Keratinocyte (primary cell): ENCODE data around the gene AKR1C1. TPM values are rescaled to one million over a fixed set of nuclear protein-coding genes. Genes with fewer than 3 reads are reported as not detected.
"Not testable (repeated sequence)": the region's sequence is repeated elsewhere in the genome, so short reads cannot be mapped to it uniquely, and the experiment has no call there.

Experiments
- DNase-seq: peaks from one replicate; pipeline ENCODE4 v3.0.0-alpha.2; 2011; ENCODE audit warnings: low read depth, missing footprints, low spot score
- FAIRE-seq: peaks from 2 replicates; lab custom pipeline; 2011; peaks lifted over from hg19 to GRCh38; lab: Jason Lieb, UNC
- H2AFZ ChIP-seq: 2 replicates; pipeline ENCODE4 v1.6.0; 2012; ENCODE audit warnings: low read length, control low read depth, inconsistent platforms; ENCODE audit not compliant: control insufficient read depth
- H3K27ac ChIP-seq: 2 replicates; pipeline ENCODE4 v1.5.1; 2011; ENCODE audit warnings: low read length; ENCODE audit not compliant: control insufficient read depth, insufficient read depth
- H3K27me3 ChIP-seq: 3 replicates; pipeline ENCODE4 v1.6.0; 2011; ENCODE audit warnings: low read length; ENCODE audit not compliant: control insufficient read depth, insufficient read depth; ENCODE audit errors: extremely low read depth
- H3K36me3 ChIP-seq, 2 experiments: 2 replicates in 1 of 2; 3 replicates in 1 of 2; pipeline ENCODE4 v1.5.1; 2011; ENCODE audit warnings: low read length in 2 of 2, mild to moderate bottlenecking in 1 of 2; ENCODE audit not compliant: control insufficient read depth in 2 of 2, insufficient read depth in 2 of 2; ENCODE audit errors: extremely low read depth in 1 of 2
- H3K4me1 ChIP-seq: 3 replicates; pipeline ENCODE4 v1.5.1; 2011; ENCODE audit warnings: low read length; ENCODE audit not compliant: control insufficient read depth, insufficient read depth; ENCODE audit errors: extremely low read depth
- H3K4me2 ChIP-seq: 3 replicates; pipeline ENCODE4 v1.6.0; 2011; ENCODE audit warnings: low read depth, low read length; ENCODE audit not compliant: control insufficient read depth, insufficient read depth; ENCODE audit errors: extremely low read depth
- H3K4me3 ChIP-seq, 3 experiments: fragments of 200-600 bp in 1 of 3; sonication (generic) in 1 of 3; 2 replicates in 2 of 3; 3 replicates in 1 of 3; pipeline ENCODE4 v1.5.1; 2011 to 2016; ENCODE audit warnings: low read length in 3 of 3, mild to moderate bottlenecking in 3 of 3, control low read depth in 2 of 3, inconsistent platforms in 1 of 3, low read depth in 1 of 3, mixed read lengths in 1 of 3, mixed run types in 1 of 3, moderate library complexity in 1 of 3; ENCODE audit not compliant: control insufficient read depth in 2 of 3, insufficient read depth in 2 of 3; ENCODE audit errors: extremely low read depth in 1 of 3
- H3K79me2 ChIP-seq: 2 replicates; pipeline ENCODE4 v1.6.0; 2012; ENCODE audit warnings: low read length; ENCODE audit not compliant: control insufficient read depth, insufficient read depth
- H3K9ac ChIP-seq: 3 replicates; pipeline ENCODE4 v1.6.0; 2011; ENCODE audit warnings: low read length; ENCODE audit not compliant: control insufficient read depth, insufficient read depth; ENCODE audit errors: extremely low read depth
- H3K9me1 ChIP-seq: 3 replicates; pipeline ENCODE4 v1.6.0; 2011; ENCODE audit warnings: low read length; ENCODE audit not compliant: control insufficient read depth, insufficient read depth; ENCODE audit errors: extremely low read depth
- H3K9me3 ChIP-seq: 2 replicates; pipeline ENCODE4 v1.5.1; 2012; ENCODE audit warnings: low read depth, low read length; ENCODE audit not compliant: control insufficient read depth
- H4K20me1 ChIP-seq: 3 replicates; pipeline ENCODE4 v1.6.0; 2011; ENCODE audit warnings: low read length; ENCODE audit not compliant: control insufficient read depth, insufficient read depth; ENCODE audit errors: extremely low read depth
- CTCF ChIP-seq, 3 experiments: IDR thresholded peaks in 1 of 3; conservative IDR thresholded peaks in 1 of 3; optimal IDR thresholded peaks in 1 of 3; 2 replicates in 2 of 3; 3 replicates in 1 of 3; pipeline versions ENCODE3 to v1.5.1; 2011; ENCODE audit warnings: low read length in 3 of 3, mild to moderate bottlenecking in 3 of 3, moderate library complexity in 2 of 3, control low read depth in 1 of 3, inconsistent platforms in 1 of 3; ENCODE audit not compliant: insufficient read depth in 2 of 3; ENCODE audit errors: extremely low read depth in 1 of 3
- EZH2 ChIP-seq: IDR thresholded peaks from one replicate; pipeline ENCODE4 v1.6.1; 2012; ENCODE audit warnings: inconsistent platforms, mild to moderate bottlenecking, low read length, moderate library complexity
- dilution Hi-C: fragments of 300-500 bp; cut with MboI; formaldehyde crosslinking; loops from one replicate; pipeline ENCODE4 v1.7.0; 2020; ENCODE audit warnings: low sequenced_read_pairs; ENCODE audit not compliant: extremely low pct_ligation_motif_present
- polyA plus RNA-seq, 5 experiments: library from polyadenylated mRNA; depleted of rRNA in 3 of 5; stranded (reverse) in 3 of 5; stranded (forward) in 1 of 5; unstranded in 1 of 5; fragments of >200 nt; gene quantifications; 1 replicate in 1 of 5; 2 replicates in 3 of 5; 3 replicates in 1 of 5; pipeline versions ENCODE4 v1.2.1 to v1.2.3, GENCODE V29; 2011 to 2012; ENCODE audit warnings: missing spikeins in 2 of 5, low read depth in 1 of 5, low replicate concordance in 1 of 5

The AKR1C1 gene
- polyA plus RNA-seq, 1 donor (not counting 4 experiments of a cell fraction or from before 2014, with no cell fraction given): 28.1 TPM

GRCh38 chr10:4998671-4999070, 35.5 kb downstream of the AKR1C1 start:
- H3K27me3 ChIP-seq: no peaks in the 10 kb centered on the region
- no peaks in the 10 kb centered on the region for H4K20me1 ChIP-seq
- no peak overlapping the region for H3K9ac ChIP-seq
- H3K79me2 ChIP-seq: no peaks in the 10 kb centered on the region
- no peak for DNase-seq
- no peaks in the 10 kb centered on the region for H3K9me1 ChIP-seq
- TF ChIP-seq EZH2 (no peak), CTCF (optimal IDR thresholded peaks at IDR 0.05 in 1 of 3, IDR thresholded peaks at IDR 0.05 in 1 of 3, conservative IDR thresholded peaks at IDR 0.05 in 1 of 3; ENCODE audit: extremely low read depth in 1 of 3, insufficient read depth in 2 of 3, low read length in 3 of 3) (no peak)
- no peak for FAIRE-seq
- peaks cover 0 to 2% of the 10 kb centered on the region in 2 experiments for H3K36me3 ChIP-seq
- peaks cover 2% of the 10 kb centered on the region for H3K4me1 ChIP-seq
- H3K4me2 ChIP-seq: no peak overlapping the region
- H3K9me3 ChIP-seq: no peaks in the 10 kb centered on the region
- dilution Hi-C loops: no loop called here
- no peak overlapping the region for H3K27ac ChIP-seq
- no peak overlapping the region for H3K4me3 ChIP-seq
- H2AFZ ChIP-seq: no peak overlapping the region

- H3K79me2 ChIP-seq: no peaks in the 10 kb centered on the region
Measured at GRCh38 chr10:5002013-5002727, 39.0 kb downstream of the AKR1C1 start.

GRCh38 chr10:5003127-5004029, 40.2 kb downstream of the AKR1C1 start, which contains the start of gene AKR1C2:
Gene AKR1C2, minus strand, starts transcription at chr10:5003857. Its CDS starts 22 bp downstream, at chr10:5003835.
- Histone ChIP-seq H3K9ac (peak within 1 kb of the TSS; percentile 58), H2AFZ (peak within 1 kb of the TSS; percentile 93), H3K4me3 (peak within 1 kb of the TSS; percentile 10 to 34 (median 29)), H3K4me2 (peak within 1 kb of the TSS; percentile 75), H3K27ac (peak within 1 kb of the TSS; percentile 82)
- DNase-seq, H3K36me3 ChIP-seq, H3K79me2 ChIP-seq, H4K20me1 ChIP-seq, H3K4me1 ChIP-seq, H3K27me3 ChIP-seq, H3K9me1 ChIP-seq, H3K9me3 ChIP-seq, dilution Hi-C loops: not testable (repeated sequence)
- peak; percentile 100 for FAIRE-seq

More at GRCh38 chr10:5002013-5002727, 39.0 kb downstream of the AKR1C1 start:
- H3K9ac ChIP-seq: no peak overlapping the region
- H3K27ac ChIP-seq: no peak overlapping the region
- no peak overlapping the region for H3K4me3 ChIP-seq
- H4K20me1 ChIP-seq: no peaks in the 10 kb centered on the region
- DNase-seq: no peak
- no peaks in the 10 kb centered on the region for H3K9me1 ChIP-seq
- no peak overlapping the region for H3K4me2 ChIP-seq
- no peak for FAIRE-seq
- TF ChIP-seq CTCF (optimal IDR thresholded peaks at IDR 0.05 in 1 of 3, IDR thresholded peaks at IDR 0.05 in 1 of 3, conservative IDR thresholded peaks at IDR 0.05 in 1 of 3; ENCODE audit: extremely low read depth in 1 of 3, insufficient read depth in 2 of 3, low read length in 3 of 3): no peak
- TF ChIP-seq EZH2: no peak
- H3K36me3 ChIP-seq: peaks cover 0 to 2% of the 10 kb centered on the region in 2 experiments
- H3K9me3 ChIP-seq: no peaks in the 10 kb centered on the region
- H3K4me1 ChIP-seq: peaks cover 6% of the 10 kb centered on the region
- no peak overlapping the region for H2AFZ ChIP-seq
- dilution Hi-C loops: no loop called here
- H3K27me3 ChIP-seq: no peaks in the 10 kb centered on the region
